Bronchial epithelial cell (primary cell): ENCODE measurements around the gene RAB8A. TPM values are rescaled to one million over a fixed set of nuclear protein-coding genes. Genes with fewer than 3 reads are reported as not detected.
"Not testable (repeated sequence)": the region's sequence is repeated elsewhere in the genome, so short reads cannot be mapped to it uniquely, and the experiment has no call there.

Experiments used
- DNase-seq: peaks from one replicate; pipeline ENCODE4 v3.0.0-alpha.2; 2010; ENCODE audit warnings: low read depth
- FAIRE-seq: peaks from 2 replicates; lab custom pipeline; 2011; peaks lifted over from hg19 to GRCh38; lab: Jason Lieb, UNC
- H3K27me3 ChIP-seq: 2 replicates; pipeline ENCODE4 v1.5.1; 2011; ENCODE audit warnings: low read length; ENCODE audit not compliant: control insufficient read depth, insufficient read depth
- H3K36me3 ChIP-seq: 2 replicates; pipeline ENCODE4 v1.5.1; 2011; ENCODE audit warnings: low read length; ENCODE audit not compliant: control insufficient read depth, insufficient read depth
- H3K4me3 ChIP-seq: 2 replicates; pipeline ENCODE4 v1.5.1; 2011; ENCODE audit warnings: mild to moderate bottlenecking, low read depth, low read length, control low read depth
- CTCF ChIP-seq: IDR thresholded peaks from 2 replicates; pipeline ENCODE4 v1.5.1; 2011; ENCODE audit warnings: mild to moderate bottlenecking, moderate library complexity, low read length, control low read depth, inconsistent platforms; ENCODE audit not compliant: insufficient read depth, severe bottlenecking
- total RNA-seq: library from RNA; depleted of rRNA; stranded (reverse); fragments of >200 nt; gene quantifications from 2 replicates; pipeline ENCODE4 v1.2.1, GENCODE V29; 2014

The RAB8A gene
- total RNA-seq, 1 donor from 2014 or later = 76.6 TPM

GRCh38 chr19:16095071-16095571 lies 16.6 kb upstream of the RAB8A start:
- no peak for FAIRE-seq
- no peak overlapping the region for H3K4me3 ChIP-seq
- no peaks in the 10 kb centered on the region for H3K27me3 ChIP-seq
- DNase-seq = no peak
- peaks cover 44% of the 10 kb centered on the region for H3K36me3 ChIP-seq
- TF ChIP-seq CTCF = no peak

DNA sequence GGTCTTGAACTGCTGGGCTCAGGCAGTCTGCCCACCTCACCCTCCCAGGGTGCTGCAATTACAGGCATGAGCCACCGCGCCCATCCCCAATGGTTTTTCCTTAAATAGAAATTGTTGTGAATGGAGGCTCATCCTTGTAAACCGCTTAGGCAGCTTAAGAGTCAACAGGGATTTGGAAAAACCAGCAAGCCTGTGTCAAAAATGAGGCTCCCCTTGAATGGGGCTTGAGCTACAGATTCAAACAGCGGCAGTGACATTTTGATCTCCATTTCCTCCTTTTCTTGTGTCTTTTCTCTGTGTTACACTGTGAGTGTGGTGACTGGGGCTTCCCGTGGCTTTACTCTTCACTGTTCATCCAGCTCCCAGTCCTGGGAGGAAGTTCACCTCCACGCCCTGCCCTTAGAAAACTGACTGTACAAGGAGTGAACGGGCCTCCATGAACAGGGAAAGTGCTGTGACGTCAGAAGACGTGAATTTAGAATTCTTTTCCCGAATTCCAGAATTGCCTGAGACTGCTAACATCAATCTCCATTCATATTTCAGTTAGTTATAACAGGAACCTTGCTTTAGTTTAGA lies 15.3 kb upstream of the RAB8A start:
- no peaks in the 10 kb centered on the region for H3K27me3 ChIP-seq
- FAIRE-seq (no peak), DNase-seq (no peak)
- H3K4me3 ChIP-seq = no peak overlapping the region
- peaks cover 39% of the 10 kb centered on the region for H3K36me3 ChIP-seq
- no peak for TF ChIP-seq CTCF

GRCh38 chr19:16098416-16098768 lies 13.3 kb upstream of the RAB8A start:
- FAIRE-seq (no peak), DNase-seq (no peak)
- H3K4me3 ChIP-seq = no peak overlapping the region
- no peak for TF ChIP-seq CTCF
- no peaks in the 10 kb centered on the region for H3K27me3 ChIP-seq
- H3K36me3 ChIP-seq = peaks cover 28% of the 10 kb centered on the region

DNA sequence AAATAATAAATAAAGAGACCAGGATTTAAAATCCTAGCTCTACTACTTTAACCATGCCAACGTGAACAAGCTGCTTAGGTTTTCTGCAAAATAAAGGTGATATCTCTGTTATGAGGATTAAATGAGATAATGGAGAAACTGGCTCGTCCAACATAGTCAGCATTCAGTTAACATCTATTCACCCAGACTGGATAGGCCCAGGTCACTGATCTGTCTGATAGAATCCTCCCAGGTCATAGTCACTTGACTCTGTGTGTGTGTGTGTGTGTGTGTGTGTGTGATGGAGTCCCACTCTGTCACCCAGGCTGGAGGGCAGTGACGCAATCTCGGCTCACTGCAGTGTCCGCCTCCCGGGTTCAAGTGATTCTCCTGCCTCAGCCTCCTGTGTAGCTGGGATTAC lies 12.9 kb upstream of the RAB8A start:
- FAIRE-seq (no peak), DNase-seq (no peak)
- H3K4me3 ChIP-seq = no peak overlapping the region
- no peak for TF ChIP-seq CTCF
- H3K36me3 ChIP-seq = peaks cover 23% of the 10 kb centered on the region
- no peaks in the 10 kb centered on the region for H3K27me3 ChIP-seq

DNA sequence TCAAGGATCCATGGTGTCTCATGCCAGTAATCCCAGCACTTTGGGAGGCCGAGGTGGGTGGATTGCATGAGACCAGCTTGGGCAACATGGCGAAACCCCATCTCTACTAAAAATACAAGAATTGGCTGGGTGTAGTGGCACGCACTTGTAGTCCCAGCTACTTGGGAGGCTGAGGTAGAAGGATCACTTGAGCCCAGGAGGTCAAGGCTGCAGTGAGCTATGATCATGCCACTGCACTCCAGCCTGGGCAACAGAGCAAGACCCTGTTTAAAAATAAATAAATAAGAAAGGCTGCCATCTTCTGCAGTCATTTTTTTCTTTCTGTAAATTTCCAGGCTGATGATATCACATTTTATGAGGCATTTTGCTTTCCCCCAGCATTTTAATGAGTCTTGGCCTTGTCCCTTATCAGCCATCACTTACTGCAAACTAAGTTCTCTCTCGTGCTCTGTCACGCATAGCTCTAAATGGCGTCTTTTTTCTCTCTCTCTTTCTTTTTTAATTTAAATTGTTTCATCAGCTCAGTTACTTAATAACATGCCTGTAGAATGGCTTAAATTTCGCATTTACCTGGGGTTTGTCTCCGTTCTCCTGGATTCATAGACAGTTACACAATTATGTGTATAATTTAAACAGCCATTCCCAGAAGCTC lies 12.2 kb upstream of the RAB8A start:
- H3K4me3 ChIP-seq, DNase-seq, H3K27me3 ChIP-seq, FAIRE-seq: not testable (repeated sequence)
- peaks cover 20% of the 10 kb centered on the region for H3K36me3 ChIP-seq

DNA sequence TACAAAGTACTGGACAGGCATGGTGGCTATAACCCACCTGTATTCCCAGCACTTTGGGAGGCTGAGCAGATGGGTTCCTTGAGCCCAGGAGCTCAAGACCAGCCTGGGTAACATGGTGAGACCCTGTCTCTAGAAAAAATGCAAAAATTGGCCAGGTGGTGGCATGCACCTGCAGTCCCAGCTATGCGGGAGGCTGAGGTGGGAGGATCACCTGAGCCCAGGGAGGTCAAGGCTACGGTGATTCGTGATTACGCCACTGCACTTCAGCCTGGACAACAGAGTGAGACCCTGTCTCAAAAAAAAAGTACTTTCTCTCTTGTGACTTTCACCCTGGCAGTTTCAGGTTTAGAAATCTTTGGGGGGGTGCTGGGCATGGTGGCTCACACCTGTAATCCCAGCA lies 11.2 kb upstream of the RAB8A start:
- Histone ChIP-seq H3K27me3 (no peaks in the 10 kb centered on the region), H3K4me3 (no peak overlapping the region), H3K36me3 (peaks cover 11% of the 10 kb centered on the region)
- TF ChIP-seq CTCF = no peak
- DNase-seq (no peak), FAIRE-seq (no peak)
